Left lung (tissue), 10 donors: ENCODE data around the gene SKP1. TPM values are rescaled to one million over a fixed set of nuclear protein-coding genes. Genes with fewer than 3 reads are reported as not detected.

ENCODE experiments used
- ATAC-seq: fragments of 200-7000 bp; cut with Tn5 transposase; one replicate; pipeline ENCODE4 v1.9.1; 2020; ENCODE audit warnings: moderate library complexity
- DNase-seq, 4 donors: peaks; one replicate each; pipeline ENCODE4 v3.0.0-alpha.2; 2013 to 2020
- H3K27ac ChIP-seq, 2 donors: fragments of 200-600 bp; sonication (generic) in 1 of 2; one replicate each; pipeline versions ENCODE4 v1.5.0 to v1.8.0; 2020 to 2021
- H3K27me3 ChIP-seq, 2 donors: fragments of 200-600 bp; sonication (generic) in 1 of 2; one replicate each; pipeline versions ENCODE4 v1.5.0 to v1.8.0; 2020 to 2021
- H3K36me3 ChIP-seq, 2 donors: fragments of 200-600 bp; sonication (generic) in 1 of 2; one replicate each; pipeline versions ENCODE4 v1.5.0 to v1.8.0; 2020 to 2021
- H3K4me1 ChIP-seq, 2 donors: fragments of 200-600 bp; one replicate each; pipeline ENCODE4 v1.8.0; 2021
- H3K4me3 ChIP-seq, 2 donors: fragments of 200-600 bp; sonication (generic) in 1 of 2; one replicate each; pipeline versions ENCODE4 v1.5.0 to v1.8.0; 2020 to 2021; ENCODE audit warnings: mild to moderate bottlenecking in 1 of 2
- H3K9me3 ChIP-seq, 2 donors: fragments of 200-600 bp; sonication (generic) in 1 of 2; one replicate each; pipeline versions ENCODE4 v1.5.0 to v1.8.0; 2020 to 2021
- CTCF ChIP-seq, 2 donors: fragments of 200-600 bp; sonication (generic) in 1 of 2; IDR thresholded peaks; one replicate each; pipeline versions ENCODE4 v1.5.0 to v1.8.0; 2021; ENCODE audit warnings: antibody characterized with exemption in 2 of 2
- intact Hi-C, 2 donors: fragments of 100-400 bp; cut with DNase I; formaldehyde crosslinking; loops; one replicate each; pipeline versions ENCODE4 v1.11.2 to v1.14.2; 2022
- polyA plus RNA-seq, 6 donors: library from polyadenylated mRNA; unstranded; fragments of 120-200 nt; gene quantifications; one replicate each; pipeline ENCODE4 v1.2.1, GENCODE V29; 2013; ENCODE audit not compliant: insufficient read length in 6 of 6
- total RNA-seq, 2 donors: library from RNA; stranded (reverse); fragmentation: NEBNext Ultra II Directional; extraction: Animal tissue kit (Norgen Biotek cat#: 25700); gene quantifications; one replicate each; pipeline ENCODE4 v1.2.1, GENCODE V29; 2021
- donor health status: DM: no; HTN: yes; CAD: no.
- donor health status: DM: no; HTN: no; CAD: no.

SKP1 gene
- total and polyA plus RNA-seq, 8 donors, result 259 to 584 (median 547) TPM

GRCh38 chr5:134145779-134146581 lies 30.8 kb downstream of the SKP1 start:
- peaks cover 0 to 35% of the 10 kb centered on the region in 2 donors for H3K4me1 ChIP-seq
- TF ChIP-seq CTCF (IDR thresholded peaks at IDR 0.05), result peak; percentile 89 to 97
- H3K36me3 ChIP-seq, result peaks cover 0 to 82% of the 10 kb centered on the region in 2 donors
- peak overlapping the region in 1 of 2 donors; percentile 34 for H3K27ac ChIP-seq
- DNase-seq (peak in 2 of 4 donors; percentile 62 to 71), ATAC-seq (peak; percentile 88)
- H3K9me3 ChIP-seq, result no peaks in the 10 kb centered on the region
- intact Hi-C loops, result no loop called here
- no peaks in the 10 kb centered on the region for H3K27me3 ChIP-seq
- H3K4me3 ChIP-seq, result no peak overlapping the region

GRCh38 chr5:134145041-134145757 lies 31.6 kb downstream of the SKP1 start:
- ATAC-seq (no peak), DNase-seq (no peak)
- no peak for TF ChIP-seq CTCF (IDR thresholded peaks at IDR 0.05)
- Histone ChIP-seq H3K9me3 (no peaks in the 10 kb centered on the region), H3K4me3 (no peak overlapping the region), H3K4me1 (peaks cover 0 to 35% of the 10 kb centered on the region in 2 donors), H3K36me3 (peaks cover 0 to 77% of the 10 kb centered on the region in 2 donors), H3K27ac (peak overlapping the region in 1 of 2 donors; percentile 34), H3K27me3 (no peaks in the 10 kb centered on the region)
- intact Hi-C loops, result no loop called here

GRCh38 chr5:134143944-134144941 lies 32.5 kb downstream of the SKP1 start:
- H3K36me3 ChIP-seq, result peaks cover 0 to 76% of the 10 kb centered on the region in 2 donors
- H3K4me1 ChIP-seq, result peaks cover 0 to 26% of the 10 kb centered on the region in 2 donors
- DNase-seq (peak in 1 of 4 donors; percentile 26), ATAC-seq (no peak)
- no peaks in the 10 kb centered on the region for H3K9me3 ChIP-seq
- no peak overlapping the region for H3K4me3 ChIP-seq
- no peak overlapping the region for H3K27ac ChIP-seq
- no peak for TF ChIP-seq CTCF (IDR thresholded peaks at IDR 0.05)
- no peaks in the 10 kb centered on the region for H3K27me3 ChIP-seq
- intact Hi-C loops, result loop anchor here in 1 of 2 donors (5.0 kb wide), 2 partner anchors 42 to 102 kb away; no protein-coding TSS in a partner anchor

GRCh38 chr5:134143431-134143830 lies 33.3 kb downstream of the SKP1 start:
- no peaks in the 10 kb centered on the region for H3K27me3 ChIP-seq
- no peak overlapping the region for H3K27ac ChIP-seq
- no peak overlapping the region for H3K4me3 ChIP-seq
- DNase-seq (peak in 1 of 4 donors; percentile 9), ATAC-seq (no peak)
- TF ChIP-seq CTCF (IDR thresholded peaks at IDR 0.05), result no peak
- H3K9me3 ChIP-seq, result no peaks in the 10 kb centered on the region
- peaks cover 0 to 72% of the 10 kb centered on the region in 2 donors for H3K36me3 ChIP-seq
- H3K4me1 ChIP-seq, result peaks cover 0 to 25% of the 10 kb centered on the region in 2 donors
- intact Hi-C loops, result loop anchor here in 1 of 2 donors (5.0 kb wide), 2 partner anchors 41 to 101 kb away; no protein-coding TSS in a partner anchor
